ENCODE results near the gene TEX10. TPM values are rescaled to one million over a fixed set of nuclear protein-coding genes. Genes with fewer than 3 reads are reported as not detected.

The TEX10 gene
- total RNA-seq, 2 donors from 2014 or later = 17.3 to 32.1 TPM

DNA sequence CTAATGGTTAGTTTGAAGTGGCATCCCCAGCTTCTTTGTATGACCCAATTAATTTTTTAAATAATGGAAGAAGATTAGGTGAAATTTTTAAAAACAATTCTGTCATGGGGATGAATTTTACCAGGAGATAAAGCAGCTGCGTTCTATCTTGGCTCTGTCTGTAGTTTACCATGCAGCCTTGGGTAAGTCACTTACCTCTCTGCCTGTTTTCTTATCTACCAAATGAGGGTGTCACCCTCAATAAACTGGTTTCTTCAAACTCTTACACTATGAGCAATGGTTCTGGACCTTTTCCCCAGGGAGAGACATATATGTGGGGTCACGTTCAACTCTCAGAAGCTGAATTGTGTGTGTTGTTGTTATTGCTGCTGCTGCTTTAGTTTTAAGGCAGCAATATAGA lies 71.7 kb downstream of the TEX10 start:
- no peaks in the 10 kb centered on the region for H3K4me1 ChIP-seq (replicated peaks)
- no peaks in the 10 kb centered on the region for H3K36me3 ChIP-seq
- 97% methylated on average over 2 of the region's 2 CpGs for WGBS
- H3K27ac ChIP-seq = no peak overlapping the region
- no peak overlapping the region for H3K4me3 ChIP-seq
- intact Hi-C loops (cut with DNase I) = no loop called here
- DNase-seq (ENCODE audit: low spot score) = no peak
- H3K9me3 ChIP-seq = no peaks in the 10 kb centered on the region
- TF ChIP-seq, protein P1, sequence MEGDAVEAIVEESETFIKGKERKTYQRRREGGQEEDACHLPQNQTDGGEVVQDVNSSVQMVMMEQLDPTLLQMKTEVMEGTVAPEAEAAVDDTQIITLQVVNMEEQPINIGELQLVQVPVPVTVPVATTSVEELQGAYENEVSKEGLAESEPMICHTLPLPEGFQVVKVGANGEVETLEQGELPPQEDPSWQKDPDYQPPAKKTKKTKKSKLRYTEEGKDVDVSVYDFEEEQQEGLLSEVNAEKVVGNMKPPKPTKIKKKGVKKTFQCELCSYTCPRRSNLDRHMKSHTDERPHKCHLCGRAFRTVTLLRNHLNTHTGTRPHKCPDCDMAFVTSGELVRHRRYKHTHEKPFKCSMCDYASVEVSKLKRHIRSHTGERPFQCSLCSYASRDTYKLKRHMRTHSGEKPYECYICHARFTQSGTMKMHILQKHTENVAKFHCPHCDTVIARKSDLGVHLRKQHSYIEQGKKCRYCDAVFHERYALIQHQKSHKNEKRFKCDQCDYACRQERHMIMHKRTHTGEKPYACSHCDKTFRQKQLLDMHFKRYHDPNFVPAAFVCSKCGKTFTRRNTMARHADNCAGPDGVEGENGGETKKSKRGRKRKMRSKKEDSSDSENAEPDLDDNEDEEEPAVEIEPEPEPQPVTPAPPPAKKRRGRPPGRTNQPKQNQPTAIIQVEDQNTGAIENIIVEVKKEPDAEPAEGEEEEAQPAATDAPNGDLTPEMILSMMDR (IDR thresholded peaks at IDR 0.05) = no peak
- TF ChIP-seq POLR2A (IDR thresholded peaks at IDR 0.05) = no peak
- no peak for TF ChIP-seq POLR2AphosphoS5 (IDR thresholded peaks at IDR 0.05)
- no peaks in the 10 kb centered on the region for H3K27me3 ChIP-seq (replicated peaks; ENCODE audit: insufficient read depth)

DNA sequence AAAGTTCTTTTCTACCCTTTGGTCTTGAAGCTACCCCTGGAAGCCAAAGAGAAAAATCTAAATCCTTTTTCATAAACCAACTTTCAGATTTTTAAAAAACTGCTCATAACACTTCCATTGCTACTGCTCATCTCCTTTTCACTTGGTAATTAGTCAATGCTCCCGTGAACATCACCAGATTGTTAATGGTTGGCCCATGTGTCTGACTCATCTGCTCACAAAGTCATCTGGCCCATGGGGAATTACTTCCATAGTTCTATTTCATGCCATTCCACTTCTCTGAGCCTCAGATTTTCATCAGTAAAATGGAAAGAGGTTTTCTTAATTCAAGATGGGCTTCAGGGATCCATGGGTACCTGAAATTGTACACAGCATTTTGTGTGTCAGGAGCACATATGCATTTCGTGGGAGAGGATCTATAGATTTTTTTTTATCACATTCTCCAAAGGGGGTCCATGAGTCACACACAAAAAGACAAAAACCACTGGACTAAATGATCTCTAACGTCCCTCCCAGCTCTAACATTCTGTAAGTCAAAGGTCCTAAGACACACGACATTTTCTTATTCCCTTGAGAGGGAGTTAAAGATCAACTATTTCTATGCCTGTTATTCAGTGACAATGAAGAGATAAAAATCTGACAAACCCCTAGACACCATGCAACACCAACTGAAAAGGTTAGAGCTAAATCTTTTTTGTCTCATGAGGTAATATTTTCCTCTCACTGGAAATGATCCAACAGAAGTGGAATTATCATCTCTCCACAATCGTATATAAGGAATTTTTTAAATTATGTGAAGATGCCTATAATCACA lies 75.4 kb downstream of the TEX10 start:
- Histone ChIP-seq H3K27ac (no peak overlapping the region), H3K4me3 (no peak overlapping the region), H3K4me1 (replicated peaks) (no peaks in the 10 kb centered on the region), H3K36me3 (no peaks in the 10 kb centered on the region), H3K9me3 (no peaks in the 10 kb centered on the region), H3K27me3 (replicated peaks; ENCODE audit: insufficient read depth) (no peaks in the 10 kb centered on the region)
- 78% methylated on average over 5 of the region's 5 CpGs for WGBS
- intact Hi-C loops (cut with DNase I) = no loop called here
- TF ChIP-seq POLR2A (IDR thresholded peaks at IDR 0.05) = no peak
- TF ChIP-seq POLR2AphosphoS5 (IDR thresholded peaks at IDR 0.05) = no peak
- TF ChIP-seq, protein P1 (IDR thresholded peaks at IDR 0.05) = no peak
- DNase-seq (ENCODE audit: low spot score) = no peak

DNA sequence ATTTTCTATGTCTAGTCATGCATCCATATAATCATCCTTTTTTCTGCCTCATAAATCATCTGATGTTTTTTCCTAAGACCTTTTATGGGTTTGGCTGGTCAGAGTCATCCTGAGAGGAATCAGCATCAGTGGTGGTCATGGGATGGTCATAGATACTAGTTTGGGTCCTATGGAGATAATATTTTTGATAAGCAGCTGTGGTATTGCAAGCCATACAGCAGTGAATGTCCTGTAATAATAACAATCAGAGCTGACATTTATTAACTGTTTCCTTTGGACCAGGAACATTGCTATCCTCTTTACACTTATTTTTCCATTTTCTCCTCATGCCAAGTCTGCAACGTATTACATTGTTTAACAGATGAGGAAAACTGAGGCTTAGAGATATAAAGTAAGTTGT lies 83.1 kb downstream of the TEX10 start:
- DNase-seq (ENCODE audit: low spot score) = no peak
- H3K27ac ChIP-seq = no peak overlapping the region
- TF ChIP-seq POLR2A (IDR thresholded peaks at IDR 0.05) = no peak
- no peak for TF ChIP-seq POLR2AphosphoS5 (IDR thresholded peaks at IDR 0.05)
- TF ChIP-seq, protein P1 (IDR thresholded peaks at IDR 0.05) = no peak
- no peak overlapping the region for H3K4me3 ChIP-seq
- H3K27me3 ChIP-seq (replicated peaks; ENCODE audit: insufficient read depth) = no peaks in the 10 kb centered on the region
- intact Hi-C loops (cut with DNase I) = no loop called here
- no peaks in the 10 kb centered on the region for H3K9me3 ChIP-seq
- no peaks in the 10 kb centered on the region for H3K4me1 ChIP-seq (replicated peaks)
- 69% methylated on average over 1 of the region's 1 CpG for WGBS
- no peaks in the 10 kb centered on the region for H3K36me3 ChIP-seq

DNA sequence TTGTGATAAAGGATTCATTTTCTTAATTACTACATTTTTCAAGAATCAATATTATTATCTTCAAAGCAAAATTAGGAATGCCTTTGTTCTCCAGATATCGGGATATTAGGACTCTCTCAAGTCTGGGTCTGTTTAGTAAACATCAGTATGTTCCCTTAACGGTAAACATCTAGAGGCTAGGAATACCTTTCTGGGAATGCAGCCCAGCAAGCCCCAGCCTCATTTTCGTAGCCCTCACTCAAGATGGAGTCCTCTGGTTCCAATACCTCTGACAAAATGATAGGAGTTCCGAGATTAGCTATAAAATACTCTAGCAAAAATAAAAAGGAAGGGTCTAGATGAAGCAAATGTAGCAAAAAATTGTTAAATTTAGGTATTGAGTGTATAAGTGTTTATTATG lies 84.5 kb downstream of the TEX10 start:
- no peaks in the 10 kb centered on the region for H3K36me3 ChIP-seq
- intact Hi-C loops (cut with DNase I) = no loop called here
- TF ChIP-seq, protein P1 (IDR thresholded peaks at IDR 0.05) = no peak
- no peak for TF ChIP-seq POLR2A (IDR thresholded peaks at IDR 0.05)
- TF ChIP-seq POLR2AphosphoS5 (IDR thresholded peaks at IDR 0.05) = no peak
- no peak overlapping the region for H3K27ac ChIP-seq
- no peak for DNase-seq (ENCODE audit: low spot score)
- H3K4me3 ChIP-seq = no peak overlapping the region
- H3K9me3 ChIP-seq = no peaks in the 10 kb centered on the region
- H3K27me3 ChIP-seq (replicated peaks; ENCODE audit: insufficient read depth) = no peaks in the 10 kb centered on the region
- no peaks in the 10 kb centered on the region for H3K4me1 ChIP-seq (replicated peaks)
- WGBS = 92% methylated on average over 4 of the region's 4 CpGs

DNA sequence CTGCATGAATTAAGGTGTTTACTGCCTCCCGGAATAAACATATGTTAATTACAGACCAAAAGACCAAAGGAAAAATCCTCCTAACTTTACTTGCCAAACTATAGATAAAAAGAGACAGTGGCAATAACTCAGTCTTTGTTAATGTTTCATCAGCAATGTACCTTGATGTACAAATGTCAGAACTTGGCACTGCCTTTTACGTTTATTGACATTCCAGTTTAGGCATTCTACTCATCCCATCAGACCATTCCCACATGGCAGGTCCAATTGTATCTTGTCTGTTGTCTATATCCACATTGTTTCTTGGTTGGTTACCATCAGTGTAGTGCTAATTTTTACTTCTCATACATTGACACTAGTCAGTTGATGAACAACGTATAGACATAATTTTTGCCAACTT lies 85.5 kb downstream of the TEX10 start:
- Histone ChIP-seq H3K4me3 (no peak overlapping the region), H3K27ac (no peak overlapping the region), H3K36me3 (no peaks in the 10 kb centered on the region), H3K9me3 (no peaks in the 10 kb centered on the region), H3K27me3 (replicated peaks; ENCODE audit: insufficient read depth) (no peaks in the 10 kb centered on the region), H3K4me1 (replicated peaks) (no peaks in the 10 kb centered on the region)
- no peak for DNase-seq (ENCODE audit: low spot score)
- WGBS = 93% methylated on average over 3 of the region's 3 CpGs
- intact Hi-C loops (cut with DNase I) = no loop called here
- TF ChIP-seq POLR2A (IDR thresholded peaks at IDR 0.05) (no peak), POLR2AphosphoS5 (IDR thresholded peaks at IDR 0.05) (no peak)
- TF ChIP-seq, protein P1 (IDR thresholded peaks at IDR 0.05) = no peak
